Heart right ventricle (tissue), 16 donors: Measurements from ENCODE around the gene TRAPPC5. TPM values are rescaled to one million over a fixed set of nuclear protein-coding genes. Genes with fewer than 3 reads are reported as not detected.

Experiments
- ATAC-seq, 8 donors: fragments of 200-7000 bp; cut with Tn5 transposase; one replicate each; pipeline ENCODE4 v1.9.1; 2020; ENCODE audit warnings: mild to moderate bottlenecking in 8 of 8, moderate library complexity in 8 of 8, moderate number of reproducible peaks in 1 of 8
- DNase-seq, 2 donors: peaks; one replicate each; pipeline ENCODE4 v3.0.0-alpha.2; 2020
- H3K27ac ChIP-seq, 10 donors: fragments of 200-600 bp; sonication (generic) in 2 of 10; one replicate each; pipeline versions ENCODE4 v1.5.0 to v1.8.0; 2020 to 2022; ENCODE audit warnings: mild to moderate bottlenecking in 3 of 10
- H3K27me3 ChIP-seq, 7 donors: fragments of 200-600 bp; one replicate each; pipeline ENCODE4 v1.8.0; 2021 to 2022; ENCODE audit warnings: mild to moderate bottlenecking in 2 of 7
- H3K36me3 ChIP-seq, 9 donors: fragments of 200-600 bp; sonication (generic) in 1 of 9; one replicate each; pipeline versions ENCODE4 v1.5.0 to v1.8.0; 2020 to 2022; ENCODE audit warnings: mild to moderate bottlenecking in 2 of 9
- H3K4me1 ChIP-seq, 9 donors: fragments of 200-600 bp; sonication (generic) in 1 of 9; one replicate each; pipeline versions ENCODE4 v1.5.0 to v1.8.0; 2020 to 2022; ENCODE audit warnings: mild to moderate bottlenecking in 4 of 9
- H3K4me3 ChIP-seq, 10 donors: fragments of 200-600 bp; sonication (generic) in 2 of 10; one replicate each; pipeline versions ENCODE4 v1.5.0 to v1.8.0; 2020 to 2022; ENCODE audit warnings: mild to moderate bottlenecking in 7 of 10, moderate library complexity in 2 of 10
- H3K9me3 ChIP-seq, 11 donors: fragments of 200-600 bp in 10 of 11; sonication (generic) in 2 of 11; one replicate each; pipeline versions ENCODE4 v1.5.0 to v1.8.0; 2013 to 2022; ENCODE audit warnings: mild to moderate bottlenecking in 2 of 11, control low read depth in 1 of 11, moderate library complexity in 1 of 11
- CTCF ChIP-seq, 9 donors: fragments of 200-600 bp; sonication (generic) in 2 of 9; IDR thresholded peaks; one replicate each; pipeline versions ENCODE4 v1.5.0 to v1.8.0; 2021 to 2022; ENCODE audit warnings: antibody characterized with exemption in 9 of 9, mild to moderate bottlenecking in 5 of 9, moderate library complexity in 1 of 9
- WGBS, 2 donors: extraction: QIAGEN DNeasy Blood & Tissue Kit; methylation state at CpG; one replicate each; pipeline ENCODE4 v1.1.7; 2013; ENCODE audit warnings: inconsistent platforms in 1 of 2; 5-methylcytosine and 5-hydroxymethylcytosine counted together
- intact Hi-C, 10 donors: fragments of 100-400 bp; cut with DNase I; formaldehyde crosslinking; loops; one replicate each; pipeline versions ENCODE4 v1.11.1 to v1.14.2; 2022
- polyA plus RNA-seq, 2 donors: library from polyadenylated mRNA; stranded (reverse); fragments of 200-250 nt; gene quantifications; one replicate each; pipeline ENCODE4 v1.2.3, GENCODE V29; 2013
- total RNA-seq, 10 donors: library from RNA; stranded (reverse); fragmentation: NEBNext Ultra II Directional in 3 of 10; extraction: Animal tissue kit (Norgen Biotek cat#: 25700) in 3 of 10; gene quantifications; one replicate each; pipeline versions ENCODE4 v1.2.1 to v1.2.4, GENCODE V29; 2021 to 2023
- donor health status: Arrhythmogenic right ventricular cardiomyopathy.
- donor health status: ischemic (EF 13 %, LVEDD 7.1; RV severe dilation, severe dysfunction).
- donor health status: healthy with polysubstance abuse.
- donor health status: DM: no; HTN: yes; CAD: no.
- donor health status: DM: no; HTN: no; CAD: no.
- donor health status: ischemic (EF 25% LVEDD 6.9; RV normal size, moderate dysfunction).
- donor health status: ischemic (EF 25% LVEDD 5.7; RV mildly dilated, moderate dysfunction).
- donor health status: healthy.
- donor health status: DM: yes; HTN: yes; CAD: no.
- donor health status: Ischemic cardiomyopathy.
- donor health status: ischemic (EF 35%, LVEDD 5.7; RV mildly dilated, moderate dysfunction).
- donor health status: nonischemic (EF 11% LVEDD 7.7; RV severe dilation, severe dysfunction).
- donor health status: DM: yes; HTN: yes; CAD: no.
- donor health status: PGD.
- donor health status: ischemic (EF 29% LVEDD 5.4; RV normal size, mild dysfunction).
- donor health status: nonischemic (EF 23%, LVEDD 6.1; RV moderate dilation, normal function).

The TRAPPC5 gene
- total and polyA plus RNA-seq, 12 donors, result 75.3 to 388 (median 93.3) TPM

GRCh38 chr19:7734220-7735203 is 53.9 kb downstream of the TRAPPC5 start:
- 57 to 64% methylated on average over 12 of the region's 12 CpGs for WGBS, 2 donors
- DNase-seq (no peak), ATAC-seq (peak in 6 of 8 donors; percentile 24 to 72 (median 46))
- H3K4me1 ChIP-seq, result peaks cover 0 to 23% (median 0%) of the 10 kb centered on the region in 9 donors
- intact Hi-C loops, result no loop called here
- H3K4me3 ChIP-seq, result no peak overlapping the region
- no peak for TF ChIP-seq CTCF (IDR thresholded peaks at IDR 0.05)
- peak overlapping the region in 1 of 10 donors; percentile 76 for H3K27ac ChIP-seq
- peaks cover 0 to 64% (median 35%) of the 10 kb centered on the region in 7 donors for H3K27me3 ChIP-seq
- no peaks in the 10 kb centered on the region for H3K9me3 ChIP-seq
- H3K36me3 ChIP-seq, result no peaks in the 10 kb centered on the region

GRCh38 chr19:7736148-7736547 is 55.5 kb downstream of the TRAPPC5 start:
- peaks cover 0 to 15% (median 0%) of the 10 kb centered on the region in 9 donors for H3K4me1 ChIP-seq
- DNase-seq (no peak), ATAC-seq (no peak)
- intact Hi-C loops, result no loop called here
- peak overlapping the region in 1 of 10 donors; percentile 66 for H3K27ac ChIP-seq
- H3K9me3 ChIP-seq, result no peaks in the 10 kb centered on the region
- peaks cover 0 to 47% (median 19%) of the 10 kb centered on the region in 7 donors for H3K27me3 ChIP-seq
- no peak for TF ChIP-seq CTCF (IDR thresholded peaks at IDR 0.05)
- H3K4me3 ChIP-seq, result no peak overlapping the region
- WGBS, 2 donors, result 67 to 74% methylated on average over 1 of the region's 1 CpG
- no peaks in the 10 kb centered on the region for H3K36me3 ChIP-seq

GRCh38 chr19:7737215-7737614 is 56.6 kb downstream of the TRAPPC5 start:
- H3K27me3 ChIP-seq, result peaks cover 0 to 37% (median 8%) of the 10 kb centered on the region in 7 donors
- ATAC-seq, result no peak

More at GRCh38 chr19:7737215-7737614, 56.6 kb downstream of the TRAPPC5 start:
- TF ChIP-seq CTCF (IDR thresholded peaks at IDR 0.05), result no peak
- intact Hi-C loops, result no loop called here
- no peaks in the 10 kb centered on the region for H3K9me3 ChIP-seq
- H3K4me1 ChIP-seq, result peaks cover 0 to 15% (median 0%) of the 10 kb centered on the region in 9 donors
- no peak overlapping the region for H3K27ac ChIP-seq
- DNase-seq, result no peak
- WGBS, 2 donors, result 80 to 83% methylated on average over 11 of the region's 11 CpGs
- no peaks in the 10 kb centered on the region for H3K36me3 ChIP-seq
- H3K4me3 ChIP-seq, result no peak overlapping the region

Other genes starting within 250 kb of the TRAPPC5 start
- 1 to 10 TPM in 9 of 10 donors, under 1 TPM in 1; 0.95 to 2.4 (median 1.9) TPM for gene PEX11G, start 191.8 kb upstream of the TRAPPC5 start, total RNA-seq
- 1 to 10 TPM; 1.2 to 3.9 TPM for gene PEX11G, start 191.8 kb upstream of the TRAPPC5 start, polyA plus RNA-seq
- gene ZNF358, start 164.7 kb upstream of the TRAPPC5 start, total RNA-seq, result 100 to 1,000 TPM in 1 of 10 donors, 10 to 100 TPM in 9; 67.7 to 104 (median 76.5) TPM
- 100 to 1,000 TPM in 1 of 2 donors, 10 to 100 TPM in 1; 61.4 to 167 TPM for gene ZNF358, start 164.7 kb upstream of the TRAPPC5 start, polyA plus RNA-seq
- 10 to 100 TPM; 10.4 to 29.1 (median 13.4) TPM for gene MCOLN1, start 158.2 kb upstream of the TRAPPC5 start, total RNA-seq
- 10 to 100 TPM; 20.8 to 34.9 TPM for gene MCOLN1, start 158.2 kb upstream of the TRAPPC5 start, polyA plus RNA-seq
- 10 to 100 TPM; 33.9 to 73.8 (median 41.6) TPM for gene PNPLA6, start 145.1 kb upstream of the TRAPPC5 start, total RNA-seq
- 10 to 100 TPM; 34.1 to 57.0 TPM for gene PNPLA6, start 145.1 kb upstream of the TRAPPC5 start, polyA plus RNA-seq
- 1 to 10 TPM in 1 of 10 donors, under 1 TPM in 9; 0.13 to 2.0 (median 0.30) TPM for gene CAMSAP3, start 85.0 kb upstream of the TRAPPC5 start, total RNA-seq
- under 1 TPM; 0.03 to 0.37 TPM for gene CAMSAP3, start 85.0 kb upstream of the TRAPPC5 start, polyA plus RNA-seq
- 10 to 100 TPM; 18.6 to 25.1 (median 22.4) TPM for gene XAB2, start 51.3 kb upstream of the TRAPPC5 start, total RNA-seq
- 10 to 100 TPM; 28.0 to 31.9 TPM for gene XAB2, start 51.3 kb upstream of the TRAPPC5 start, polyA plus RNA-seq
- 100 to 1,000 TPM; 119 to 230 (median 150) TPM for gene PET100, start 51.0 kb upstream of the TRAPPC5 start, total RNA-seq
- 1,000 to 10,000 TPM in 1 of 2 donors, 10 to 100 TPM in 1; 99.1 to 1,041 TPM for gene PET100, start 51.0 kb upstream of the TRAPPC5 start, polyA plus RNA-seq
- gene PCP2, start 47.1 kb upstream of the TRAPPC5 start, total RNA-seq, result 1 to 10 TPM in 5 of 10 donors, under 1 TPM in 3, not detected in 2; 0.35 to 3.8 (median 2.3) TPM
- gene PCP2, start 47.1 kb upstream of the TRAPPC5 start, polyA plus RNA-seq, result 1 to 10 TPM in 1 of 2 donors, under 1 TPM in 1; 0.67 to 1.0 TPM
- gene STXBP2, start 43.7 kb upstream of the TRAPPC5 start, total RNA-seq, result 10 to 100 TPM in 2 of 10 donors, 1 to 10 TPM in 8; 1.6 to 19.6 (median 2.5) TPM
- gene STXBP2, start 43.7 kb upstream of the TRAPPC5 start, polyA plus RNA-seq, result 1 to 10 TPM; 6.0 to 6.7 TPM
- under 1 TPM in 2 of 10 donors, not detected in 8; 0.51 to 0.76 TPM for gene RETN, start 11.8 kb upstream of the TRAPPC5 start, total RNA-seq
- 10 to 100 TPM in 1 of 2 donors, 1 to 10 TPM in 1; 8.5 to 12.6 TPM for gene RETN, start 11.8 kb upstream of the TRAPPC5 start, polyA plus RNA-seq
- 1 to 10 TPM in 1 of 10 donors, under 1 TPM in 5, not detected in 4; 0.17 to 1.2 (median 0.25) TPM for gene MCEMP1, start 3.7 kb upstream of the TRAPPC5 start, total RNA-seq
- gene MCEMP1, start 3.7 kb upstream of the TRAPPC5 start, polyA plus RNA-seq, result under 1 TPM in 1 of 2 donors, not detected in 1; 0.71 TPM
- gene FCER2, start 21.3 kb downstream of the TRAPPC5 start, total RNA-seq, result 1 to 10 TPM in 1 of 10 donors, under 1 TPM in 4, not detected in 5; 0.21 to 1.0 (median 0.44) TPM
- gene FCER2, start 21.3 kb downstream of the TRAPPC5 start, polyA plus RNA-seq, result under 1 TPM; 0.13 to 0.44 TPM
- gene CLEC4G, start 51.3 kb downstream of the TRAPPC5 start, total RNA-seq, result 1 to 10 TPM in 3 of 10 donors, under 1 TPM in 4, not detected in 3; 0.25 to 4.2 (median 0.91) TPM
- gene CLEC4G, start 51.3 kb downstream of the TRAPPC5 start, polyA plus RNA-seq, result under 1 TPM; 0.20 to 0.73 TPM
- gene CD209, start 66.7 kb downstream of the TRAPPC5 start, total RNA-seq, result 10 to 100 TPM in 2 of 10 donors, 1 to 10 TPM in 8; 1.6 to 29.6 (median 4.6) TPM
- gene CD209, start 66.7 kb downstream of the TRAPPC5 start, polyA plus RNA-seq, result under 1 TPM; 0.54 to 0.95 TPM
- gene CLEC4M, start 82.4 kb downstream of the TRAPPC5 start, total RNA-seq, result not detected
- not detected for gene CLEC4M, start 82.4 kb downstream of the TRAPPC5 start, polyA plus RNA-seq
- 10 to 100 TPM; 16.8 to 26.3 (median 20.3) TPM for gene EVI5L, start 149.4 kb downstream of the TRAPPC5 start, total RNA-seq
- 10 to 100 TPM; 12.9 to 21.0 TPM for gene EVI5L, start 149.4 kb downstream of the TRAPPC5 start, polyA plus RNA-seq
- gene PRR36, start 193.6 kb downstream of the TRAPPC5 start, total RNA-seq, result under 1 TPM in 1 of 10 donors, not detected in 9; 0.05 TPM
- gene PRR36, start 193.6 kb downstream of the TRAPPC5 start, polyA plus RNA-seq, result under 1 TPM; 0.01 to 0.07 TPM
- 1 to 10 TPM in 5 of 10 donors, under 1 TPM in 5; 0.33 to 3.3 (median 0.99) TPM for gene LRRC8E, start 207.7 kb downstream of the TRAPPC5 start, total RNA-seq
- 1 to 10 TPM in 1 of 2 donors, under 1 TPM in 1; 0.66 to 1.2 TPM for gene LRRC8E, start 207.7 kb downstream of the TRAPPC5 start, polyA plus RNA-seq
- gene MAP2K7, start 223.0 kb downstream of the TRAPPC5 start, total RNA-seq, result 10 to 100 TPM; 21.3 to 32.5 (median 24.6) TPM
- 10 to 100 TPM; 13.1 to 53.8 TPM for gene MAP2K7, start 223.0 kb downstream of the TRAPPC5 start, polyA plus RNA-seq
- gene TGFBR3L, start 234.0 kb downstream of the TRAPPC5 start, total RNA-seq, result 10 to 100 TPM in 2 of 10 donors, 1 to 10 TPM in 8; 1.1 to 11.6 (median 4.7) TPM
- gene TGFBR3L, start 234.0 kb downstream of the TRAPPC5 start, polyA plus RNA-seq, result 1 to 10 TPM; 1.9 to 2.3 TPM
- 10 to 100 TPM in 3 of 10 donors, 1 to 10 TPM in 7; 5.7 to 12.9 (median 9.5) TPM for gene SNAPC2, start 239.5 kb downstream of the TRAPPC5 start, total RNA-seq
- gene SNAPC2, start 239.5 kb downstream of the TRAPPC5 start, polyA plus RNA-seq, result 10 to 100 TPM in 1 of 2 donors, 1 to 10 TPM in 1; 7.3 to 26.1 TPM
- gene CTXN1, start 245.3 kb downstream of the TRAPPC5 start, total RNA-seq, result under 1 TPM in 6 of 10 donors, not detected in 4; 0.18 to 0.44 (median 0.24) TPM
- gene CTXN1, start 245.3 kb downstream of the TRAPPC5 start, polyA plus RNA-seq, result under 1 TPM in 1 of 2 donors, not detected in 1; 0.74 TPM